DND-41 (cell line): ENCODE data around the gene KRT78.

Experiments
- EZH2 ChIP-seq: IDR thresholded peaks from 3 replicates; pipeline ENCODE4 v1.6.1; 2012; ENCODE audit warnings: borderline replicate concordance, low read depth, mild to moderate bottlenecking, moderate library complexity, low read length, inconsistent platforms; ENCODE audit not compliant: severe bottlenecking
- TF ChIP-seq, protein P1 (sequence below): IDR thresholded peaks from 2 replicates; pipeline ENCODE4 v1.5.1; 2012; ENCODE audit warnings: borderline replicate concordance, low read length, moderate library complexity, mild to moderate bottlenecking; ENCODE audit not compliant: poor library complexity, severe bottlenecking; ENCODE audit errors: extremely low read depth

- TF ChIP-seq, protein P1, sequence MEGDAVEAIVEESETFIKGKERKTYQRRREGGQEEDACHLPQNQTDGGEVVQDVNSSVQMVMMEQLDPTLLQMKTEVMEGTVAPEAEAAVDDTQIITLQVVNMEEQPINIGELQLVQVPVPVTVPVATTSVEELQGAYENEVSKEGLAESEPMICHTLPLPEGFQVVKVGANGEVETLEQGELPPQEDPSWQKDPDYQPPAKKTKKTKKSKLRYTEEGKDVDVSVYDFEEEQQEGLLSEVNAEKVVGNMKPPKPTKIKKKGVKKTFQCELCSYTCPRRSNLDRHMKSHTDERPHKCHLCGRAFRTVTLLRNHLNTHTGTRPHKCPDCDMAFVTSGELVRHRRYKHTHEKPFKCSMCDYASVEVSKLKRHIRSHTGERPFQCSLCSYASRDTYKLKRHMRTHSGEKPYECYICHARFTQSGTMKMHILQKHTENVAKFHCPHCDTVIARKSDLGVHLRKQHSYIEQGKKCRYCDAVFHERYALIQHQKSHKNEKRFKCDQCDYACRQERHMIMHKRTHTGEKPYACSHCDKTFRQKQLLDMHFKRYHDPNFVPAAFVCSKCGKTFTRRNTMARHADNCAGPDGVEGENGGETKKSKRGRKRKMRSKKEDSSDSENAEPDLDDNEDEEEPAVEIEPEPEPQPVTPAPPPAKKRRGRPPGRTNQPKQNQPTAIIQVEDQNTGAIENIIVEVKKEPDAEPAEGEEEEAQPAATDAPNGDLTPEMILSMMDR: no peak
- no peak for TF ChIP-seq EZH2
Measured at GRCh38 chr12:52806821-52807543, 41.8 kb downstream of the KRT78 start.
